Measurements from ENCODE around the gene ZNF300. TPM values are rescaled to one million over a fixed set of nuclear protein-coding genes. Genes with fewer than 3 reads are reported as not detected.

The ZNF300 gene
- total RNA-seq, 1 donor: 6.5 TPM

GRCh38 chr5:150853561-150853960 lies 51.2 kb downstream of the ZNF300 start:
- TF ChIP-seq CTCF (IDR thresholded peaks at IDR 0.05; ENCODE audit: extremely low read depth, low read depth, low read length): no peak

GRCh38 chr5:150851039-150851438 lies 53.7 kb downstream of the ZNF300 start:
- H3K4me2 ChIP-seq (ENCODE audit: insufficient read depth, low read length): no peak overlapping the region
- H3K9me3 ChIP-seq (ENCODE audit: low read depth, low read length): no peaks in the 10 kb centered on the region
- no peak for DNase-seq (ENCODE audit: insufficient read length, low spot score, missing footprints)
- no peak for TF ChIP-seq CTCF (IDR thresholded peaks at IDR 0.05; ENCODE audit: extremely low read depth, low read depth, low read length)
- no peak overlapping the region for H3K27ac ChIP-seq (ENCODE audit: low read depth, low read length)
- H2AFZ ChIP-seq (ENCODE audit: low read length): no peak overlapping the region
- H3K79me2 ChIP-seq (ENCODE audit: insufficient read depth, low read length): no peaks in the 10 kb centered on the region
- no peaks in the 10 kb centered on the region for H4K20me1 ChIP-seq (ENCODE audit: insufficient read depth, low read length)
- H3K36me3 ChIP-seq (ENCODE audit: insufficient read depth, low read length): no peaks in the 10 kb centered on the region
- H3K27me3 ChIP-seq (ENCODE audit: insufficient read depth, low read length): peaks cover 7% of the 10 kb centered on the region
- H3K4me1 ChIP-seq (ENCODE audit: insufficient read depth, low read length): no peaks in the 10 kb centered on the region
- H3K4me3 ChIP-seq (ENCODE audit: insufficient read depth, low read length): no peak overlapping the region

More at GRCh38 chr5:150853561-150853960, 51.2 kb downstream of the ZNF300 start:
- no peaks in the 10 kb centered on the region for H3K36me3 ChIP-seq (ENCODE audit: insufficient read depth, low read length)
- peak overlapping the region; percentile 20 for H2AFZ ChIP-seq (ENCODE audit: low read length)
- no peak overlapping the region for H3K27ac ChIP-seq (ENCODE audit: low read depth, low read length)
- no peaks in the 10 kb centered on the region for H3K79me2 ChIP-seq (ENCODE audit: insufficient read depth, low read length)
- DNase-seq (ENCODE audit: insufficient read length, low spot score, missing footprints): no peak
- H3K4me2 ChIP-seq (ENCODE audit: insufficient read depth, low read length): peak overlapping the region; percentile 67
- no peaks in the 10 kb centered on the region for H3K4me1 ChIP-seq (ENCODE audit: insufficient read depth, low read length)
- no peaks in the 10 kb centered on the region for H3K9me3 ChIP-seq (ENCODE audit: low read depth, low read length)
- no peak overlapping the region for H3K4me3 ChIP-seq (ENCODE audit: insufficient read depth, low read length)
- peaks cover 7% of the 10 kb centered on the region for H3K27me3 ChIP-seq (ENCODE audit: insufficient read depth, low read length)
- no peaks in the 10 kb centered on the region for H4K20me1 ChIP-seq (ENCODE audit: insufficient read depth, low read length)

- no peaks in the 10 kb centered on the region for H3K79me2 ChIP-seq (ENCODE audit: insufficient read depth, low read length)
- TF ChIP-seq CTCF (IDR thresholded peaks at IDR 0.05; ENCODE audit: extremely low read depth, low read depth, low read length): no peak
- H2AFZ ChIP-seq (ENCODE audit: low read length): no peak overlapping the region
- H3K4me1 ChIP-seq (ENCODE audit: insufficient read depth, low read length): no peaks in the 10 kb centered on the region
- no peaks in the 10 kb centered on the region for H3K9me3 ChIP-seq (ENCODE audit: low read depth, low read length)
- no peak overlapping the region for H3K4me2 ChIP-seq (ENCODE audit: insufficient read depth, low read length)
- H3K36me3 ChIP-seq (ENCODE audit: insufficient read depth, low read length): no peaks in the 10 kb centered on the region
- peaks cover 7% of the 10 kb centered on the region for H3K27me3 ChIP-seq (ENCODE audit: insufficient read depth, low read length)
- H3K4me3 ChIP-seq (ENCODE audit: insufficient read depth, low read length): no peak overlapping the region
- H3K27ac ChIP-seq (ENCODE audit: low read depth, low read length): no peak overlapping the region
- no peak for DNase-seq (ENCODE audit: insufficient read length, low spot score, missing footprints)
- no peaks in the 10 kb centered on the region for H4K20me1 ChIP-seq (ENCODE audit: insufficient read depth, low read length)
Measured at GRCh38 chr5:150848271-150848670, 56.5 kb downstream of the ZNF300 start.

- Histone ChIP-seq H3K4me1 (ENCODE audit: insufficient read depth, low read length) (no peaks in the 10 kb centered on the region), H2AFZ (ENCODE audit: low read length) (no peak overlapping the region), H3K79me2 (ENCODE audit: insufficient read depth, low read length) (no peaks in the 10 kb centered on the region), H3K4me2 (ENCODE audit: insufficient read depth, low read length) (peak overlapping the region; percentile 9), H3K36me3 (ENCODE audit: insufficient read depth, low read length) (no peaks in the 10 kb centered on the region), H3K9me3 (ENCODE audit: low read depth, low read length) (no peaks in the 10 kb centered on the region), H3K4me3 (ENCODE audit: insufficient read depth, low read length) (no peak overlapping the region), H3K27me3 (ENCODE audit: insufficient read depth, low read length) (peaks cover 7% of the 10 kb centered on the region), H4K20me1 (ENCODE audit: insufficient read depth, low read length) (no peaks in the 10 kb centered on the region), H3K27ac (ENCODE audit: low read depth, low read length) (no peak overlapping the region)
- no peak for DNase-seq (ENCODE audit: insufficient read length, low spot score, missing footprints)
- no peak for TF ChIP-seq CTCF (IDR thresholded peaks at IDR 0.05; ENCODE audit: extremely low read depth, low read depth, low read length)
Measured at GRCh38 chr5:150847334-150847695, 57.5 kb downstream of the ZNF300 start.

All from osteoblast (primary cell).